ENCODE measurements around the gene PHF23. TPM values are rescaled to one million over a fixed set of nuclear protein-coding genes. Genes with fewer than 3 reads are reported as not detected.
"Not testable (repeated sequence)": the region's sequence is repeated elsewhere in the genome, so short reads cannot be mapped to it uniquely, and the experiment has no call there.

PHF23 gene
- total RNA-seq, 6 experiments from 2014 or later, result 57.0 to 75.0 (median 68.2) TPM

DNA sequence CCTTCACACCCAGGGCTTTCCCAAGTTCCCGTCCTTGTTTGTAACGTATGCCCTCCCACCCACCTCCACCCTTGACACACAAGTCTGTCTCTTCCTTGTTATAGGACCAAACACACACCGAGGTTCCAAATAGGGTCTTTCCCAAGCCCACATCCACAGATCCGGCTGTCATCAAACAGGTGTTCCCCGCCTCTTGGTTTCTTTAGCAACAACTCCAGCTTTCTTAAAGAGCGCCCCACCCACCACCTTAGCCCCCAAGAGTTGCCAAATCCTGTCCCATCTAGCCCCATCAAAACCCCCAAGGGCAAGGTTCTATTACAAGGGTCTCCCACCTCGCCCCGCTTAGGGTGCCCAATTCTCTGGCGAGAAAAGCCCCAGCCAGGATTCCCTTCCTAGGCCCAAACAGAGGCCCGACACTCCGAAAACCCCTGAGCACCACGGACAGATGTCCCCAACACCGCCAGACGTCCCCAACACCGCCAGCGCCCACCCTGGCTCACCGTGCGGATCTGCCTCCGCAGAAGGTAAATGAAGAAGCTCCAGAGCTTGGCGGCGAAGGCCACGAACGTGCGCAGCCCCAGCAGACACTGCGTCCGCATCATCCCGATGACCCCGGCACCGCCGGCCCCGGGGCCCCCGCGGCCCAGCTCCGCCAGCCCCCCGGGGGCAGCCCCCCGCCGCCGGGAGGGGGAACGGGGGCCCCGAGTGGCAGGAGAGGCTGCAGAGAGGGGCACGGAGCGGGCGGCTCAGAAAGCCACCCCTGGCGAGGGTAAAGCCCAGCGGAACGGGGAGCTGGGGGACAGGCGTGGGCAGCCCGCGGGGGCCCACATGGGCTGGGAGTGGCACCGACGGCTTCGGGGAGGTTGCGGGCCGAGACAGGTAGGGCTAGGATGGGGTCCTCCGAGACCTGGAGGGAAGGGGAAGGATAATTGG is 11.7 kb upstream of the PHF23 start:
- H3K9me3 Mint-ChIP-seq, result no peaks in the 10 kb centered on the region
- H3K36me3 Mint-ChIP-seq (ENCODE audit: low read depth), result peaks cover 44% of the 10 kb centered on the region
- peak overlapping the region; percentile 100 for H3K27ac Mint-ChIP-seq
- peak overlapping the region; percentile 92 for H3K4me3 Mint-ChIP-seq
- DNase-seq, result no peak
- TF ChIP-seq CTCF (IDR thresholded peaks at IDR 0.05), result no peak
- no peaks in the 10 kb centered on the region; the same call in 1 of the 2 replicates for H3K27me3 Mint-ChIP-seq (ENCODE audit: insufficient read depth)
- peaks cover 33% of the 10 kb centered on the region for H3K4me1 Mint-ChIP-seq (ENCODE audit: low read depth)

- H3K4me3 Mint-ChIP-seq, result peak overlapping the region; percentile 92
- H3K4me1 Mint-ChIP-seq (ENCODE audit: low read depth), result peaks cover 33% of the 10 kb centered on the region
- DNase-seq, result no peak
- no peak for TF ChIP-seq CTCF (IDR thresholded peaks at IDR 0.05)
- peak overlapping the region; percentile 95; the same call in 1 of the 2 replicates for H3K27ac Mint-ChIP-seq
- H3K36me3 Mint-ChIP-seq (ENCODE audit: low read depth), result peaks cover 44% of the 10 kb centered on the region
- no peaks in the 10 kb centered on the region; the same call in 1 of the 2 replicates for H3K27me3 Mint-ChIP-seq (ENCODE audit: insufficient read depth)
- no peaks in the 10 kb centered on the region for H3K9me3 Mint-ChIP-seq
These were observed 10.6 kb upstream of the PHF23 start for GRCh38 chr17:7249830-7250229.

DNA sequence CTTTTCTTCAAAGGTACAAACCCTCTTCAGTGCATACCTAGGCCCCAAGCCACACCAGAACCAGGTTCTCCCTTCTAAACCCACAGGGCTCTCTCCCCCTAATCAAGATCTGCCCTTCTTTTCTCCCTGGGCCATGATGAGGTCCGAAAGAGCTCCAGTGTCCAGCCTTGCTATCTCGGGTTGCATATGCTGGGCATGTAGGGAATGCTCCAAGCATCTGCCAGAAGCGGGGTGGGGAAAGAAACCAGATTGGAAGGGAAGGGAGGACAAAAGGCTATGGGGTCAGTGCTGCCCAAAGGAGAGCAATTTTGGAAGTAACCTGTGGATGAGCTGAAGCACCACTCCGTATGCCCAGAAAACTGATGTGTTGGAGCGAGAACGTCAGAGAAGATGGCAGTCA is 10.0 kb upstream of the PHF23 start:
- no peaks in the 10 kb centered on the region; the same call in 1 of the 2 replicates for H3K27me3 Mint-ChIP-seq (ENCODE audit: insufficient read depth)
- peaks cover 33% of the 10 kb centered on the region for H3K4me1 Mint-ChIP-seq (ENCODE audit: low read depth)
- peak overlapping the region; percentile 55; the same call in 1 of the 2 replicates for H3K27ac Mint-ChIP-seq
- peak overlapping the region; percentile 92 for H3K4me3 Mint-ChIP-seq
- H3K9me3 Mint-ChIP-seq, result no peaks in the 10 kb centered on the region
- DNase-seq, result no peak
- TF ChIP-seq CTCF (IDR thresholded peaks at IDR 0.05), result no peak
- peaks cover 40% of the 10 kb centered on the region for H3K36me3 Mint-ChIP-seq (ENCODE audit: low read depth)

GRCh38 chr17:7248796-7249195 is 9.5 kb upstream of the PHF23 start:
- H3K27me3 Mint-ChIP-seq (ENCODE audit: insufficient read depth), result no peaks in the 10 kb centered on the region; the same call in 1 of the 2 replicates
- H3K27ac Mint-ChIP-seq, result peak overlapping the region; percentile 55; the same call in 1 of the 2 replicates
- no peak for DNase-seq
- TF ChIP-seq CTCF (IDR thresholded peaks at IDR 0.05), result no peak
- H3K36me3 Mint-ChIP-seq (ENCODE audit: low read depth), result peaks cover 40% of the 10 kb centered on the region
- H3K4me3 Mint-ChIP-seq, result peak overlapping the region; percentile 92; the same call in 1 of the 2 replicates
- H3K4me1 Mint-ChIP-seq (ENCODE audit: low read depth), result peaks cover 34% of the 10 kb centered on the region
- no peaks in the 10 kb centered on the region for H3K9me3 Mint-ChIP-seq

- H3K4me3 Mint-ChIP-seq, result no peak overlapping the region
- peaks cover 32% of the 10 kb centered on the region for H3K4me1 Mint-ChIP-seq (ENCODE audit: low read depth)
- H3K36me3 Mint-ChIP-seq (ENCODE audit: low read depth), result peaks cover 31% of the 10 kb centered on the region
- peak overlapping the region; percentile 40; the same call in 1 of the 2 replicates for H3K27ac Mint-ChIP-seq
- H3K9me3 Mint-ChIP-seq, result no peaks in the 10 kb centered on the region
- peaks cover 2% of the 10 kb centered on the region for H3K27me3 Mint-ChIP-seq (ENCODE audit: insufficient read depth)
- TF ChIP-seq CTCF (IDR thresholded peaks at IDR 0.05), result no peak
- no peak for DNase-seq
These were observed 7.5 kb upstream of the PHF23 start for GRCh38 chr17:7246779-7247178.

- H3K27me3 Mint-ChIP-seq (ENCODE audit: insufficient read depth), result not testable (repeated sequence)
- H3K27ac Mint-ChIP-seq, result peak overlapping the region; percentile 94; the same call in 1 of the 2 replicates
These were observed 4.6 kb upstream of the PHF23 start for GRCh38 chr17:7243838-7244237.

More at GRCh38 chr17:7243838-7244237, 4.6 kb upstream of the PHF23 start:
- not testable (repeated sequence) for H3K9me3 Mint-ChIP-seq, DNase-seq, H3K4me3 Mint-ChIP-seq
- Mint-ChIP-seq H3K36me3 (ENCODE audit: low read depth) (peaks cover 33% of the 10 kb centered on the region), H3K4me1 (ENCODE audit: low read depth) (peaks cover 36% of the 10 kb centered on the region)
